ENCODE measurements around the gene FERMT2. TPM values are rescaled to one million over a fixed set of nuclear protein-coding genes. Genes with fewer than 3 reads are reported as not detected.

Gene FERMT2
- total RNA-seq, 2 experiments from 2014 or later, result 0.14 to 0.23 TPM

DNA sequence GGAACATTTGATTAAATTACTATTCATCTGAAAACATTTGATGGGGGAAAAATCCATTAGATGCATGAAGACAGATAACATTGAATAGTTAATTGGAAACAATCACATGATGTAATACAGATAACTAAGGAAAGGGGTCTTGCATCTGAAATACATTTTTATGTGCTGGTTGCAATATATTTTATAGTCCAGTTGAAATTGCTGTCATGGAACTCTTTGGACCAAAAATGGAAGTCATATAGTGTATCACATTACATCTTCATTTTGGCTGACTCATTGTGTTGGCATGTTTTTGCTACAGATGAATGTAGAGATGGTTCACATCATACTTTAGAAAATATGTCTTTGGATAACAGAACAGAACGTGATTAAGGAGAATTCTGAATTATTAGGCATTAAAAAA is 116.4 kb downstream of the FERMT2 start:
- H3K36me3 Mint-ChIP-seq, result no peaks in the 10 kb centered on the region
- DNase-seq, result no peak
- POLR2A ChIA-PET, result no interaction called here
- no peaks in the 10 kb centered on the region for H3K9me3 Mint-ChIP-seq
- H3K27ac Mint-ChIP-seq, result no peak overlapping the region
- H3K4me3 Mint-ChIP-seq, result no peak overlapping the region
- no peak for ATAC-seq (ENCODE audit: low read depth)
- H3K27me3 Mint-ChIP-seq, result no peaks in the 10 kb centered on the region
- no peaks in the 10 kb centered on the region for H3K4me1 Mint-ChIP-seq

DNA sequence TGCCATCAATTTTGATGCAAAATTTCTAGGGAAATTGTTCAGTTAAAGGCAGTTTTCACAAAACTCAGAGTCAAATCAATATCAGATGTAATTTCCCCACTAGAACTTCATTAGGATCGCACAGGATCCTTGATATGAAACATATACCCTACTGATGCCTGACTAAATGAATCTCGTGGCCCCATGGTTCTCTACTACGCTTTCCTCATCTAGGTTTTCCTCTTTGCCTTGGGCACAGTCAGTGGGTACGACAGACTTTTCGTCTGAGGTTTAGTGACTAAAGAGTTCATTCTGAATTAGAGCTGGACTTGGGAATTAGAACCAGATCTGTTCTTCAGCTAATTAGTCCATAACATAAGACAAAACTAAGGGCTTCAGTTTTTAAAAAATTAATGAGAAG is 117.0 kb downstream of the FERMT2 start:
- Mint-ChIP-seq H3K27ac (no peak overlapping the region), H3K36me3 (no peaks in the 10 kb centered on the region), H3K9me3 (no peaks in the 10 kb centered on the region), H3K4me3 (no peak overlapping the region), H3K4me1 (no peaks in the 10 kb centered on the region), H3K27me3 (peaks cover 2% of the 10 kb centered on the region)
- ATAC-seq (ENCODE audit: low read depth), result no peak
- DNase-seq, result no peak
- POLR2A ChIA-PET, result no interaction called here

DNA sequence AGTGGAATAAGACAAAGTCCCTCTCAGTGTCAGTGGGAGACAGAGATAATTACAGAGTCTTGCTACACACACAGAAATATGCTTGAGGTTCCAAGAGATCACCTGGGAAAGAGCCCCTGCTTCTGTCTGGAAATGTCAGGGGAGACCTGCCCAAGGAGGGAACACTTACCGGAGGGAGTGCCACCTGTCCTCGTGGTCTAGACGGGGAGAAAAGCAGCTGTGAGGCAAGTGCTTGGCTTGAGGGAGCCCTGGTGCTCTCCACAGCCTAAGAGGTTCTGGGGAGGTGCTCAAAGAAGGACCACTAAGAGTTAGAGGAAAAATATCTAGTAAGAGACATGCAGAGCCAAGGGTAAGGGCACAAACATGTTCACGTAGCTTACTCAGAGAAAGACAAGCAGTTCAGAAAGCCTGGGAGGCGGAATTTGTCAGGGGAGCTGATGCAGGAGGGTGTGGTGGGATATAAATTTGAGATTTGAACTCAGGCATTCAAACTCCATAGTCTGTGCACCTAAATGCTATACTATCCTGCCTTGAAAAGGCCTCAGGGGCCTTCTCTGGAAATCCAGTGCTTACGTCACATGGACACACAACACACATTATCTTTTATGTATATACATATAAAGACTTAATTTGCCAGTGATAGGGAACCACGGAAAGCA is 121.2 kb downstream of the FERMT2 start:
- POLR2A ChIA-PET, result no interaction called here
- DNase-seq (no peak), ATAC-seq (ENCODE audit: low read depth) (no peak)
- Mint-ChIP-seq H3K9me3 (no peaks in the 10 kb centered on the region), H3K36me3 (no peaks in the 10 kb centered on the region), H3K4me1 (no peaks in the 10 kb centered on the region), H3K4me3 (no peak overlapping the region), H3K27me3 (peaks cover 6% of the 10 kb centered on the region), H3K27ac (no peak overlapping the region)

DNA sequence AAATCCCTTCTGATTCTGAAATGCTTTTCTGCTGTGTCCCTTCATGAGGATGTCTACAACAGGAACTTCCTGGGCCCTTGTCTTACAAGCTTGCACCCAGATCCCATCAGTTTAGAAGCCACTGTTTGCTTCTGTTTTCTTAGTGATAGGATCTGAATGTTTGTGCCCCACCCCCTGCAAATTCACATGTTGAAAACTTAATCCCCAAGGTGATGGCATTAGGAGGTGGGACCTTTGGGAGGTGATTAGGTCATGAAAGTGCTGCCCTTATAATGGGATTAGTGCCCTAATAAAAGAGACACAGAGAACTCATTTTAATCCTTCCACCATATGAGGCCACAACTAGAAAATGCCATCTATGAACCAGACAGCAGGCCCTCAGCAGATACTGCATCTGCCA is 123.4 kb downstream of the FERMT2 start:
- ATAC-seq (ENCODE audit: low read depth), result no peak
- H3K27ac Mint-ChIP-seq, result no peak overlapping the region
- no peaks in the 10 kb centered on the region for H3K9me3 Mint-ChIP-seq
- H3K4me3 Mint-ChIP-seq, result no peak overlapping the region
- H3K36me3 Mint-ChIP-seq, result no peaks in the 10 kb centered on the region
- H3K27me3 Mint-ChIP-seq, result peaks cover 6% of the 10 kb centered on the region
- POLR2A ChIA-PET, result no interaction called here
- no peak for DNase-seq
- H3K4me1 Mint-ChIP-seq, result no peaks in the 10 kb centered on the region

DNA sequence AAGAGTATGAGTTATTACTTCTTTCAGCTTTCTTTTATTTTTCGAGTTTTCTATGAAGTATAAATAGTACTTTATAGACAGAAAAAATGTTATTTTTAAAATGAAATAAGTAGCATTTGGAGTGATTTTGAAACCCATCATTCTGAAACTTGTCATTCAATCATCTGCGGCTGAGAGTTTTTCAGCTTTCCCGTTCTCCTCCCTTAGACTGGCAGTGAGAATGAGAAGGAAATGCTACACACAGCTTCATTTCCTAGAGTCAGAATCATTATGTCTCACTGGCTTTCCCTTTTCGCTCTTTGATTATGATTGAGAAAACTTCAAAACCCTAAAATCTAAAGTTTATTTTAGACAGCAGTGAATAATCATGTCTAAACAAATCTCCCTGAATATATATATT is 125.8 kb downstream of the FERMT2 start:
- H3K9me3 Mint-ChIP-seq, result no peaks in the 10 kb centered on the region
- no peak for ATAC-seq (ENCODE audit: low read depth)
- no peaks in the 10 kb centered on the region for H3K36me3 Mint-ChIP-seq
- H3K4me3 Mint-ChIP-seq, result no peak overlapping the region
- POLR2A ChIA-PET, result interaction anchor here (0.6 kb wide), 1 partner anchor 1664 kb away, joined by 6 read pairs; no protein-coding TSS in a partner anchor
- no peaks in the 10 kb centered on the region for H3K4me1 Mint-ChIP-seq
- H3K27ac Mint-ChIP-seq, result no peak overlapping the region
- H3K27me3 Mint-ChIP-seq, result peaks cover 8% of the 10 kb centered on the region
- no peak for DNase-seq

DNA sequence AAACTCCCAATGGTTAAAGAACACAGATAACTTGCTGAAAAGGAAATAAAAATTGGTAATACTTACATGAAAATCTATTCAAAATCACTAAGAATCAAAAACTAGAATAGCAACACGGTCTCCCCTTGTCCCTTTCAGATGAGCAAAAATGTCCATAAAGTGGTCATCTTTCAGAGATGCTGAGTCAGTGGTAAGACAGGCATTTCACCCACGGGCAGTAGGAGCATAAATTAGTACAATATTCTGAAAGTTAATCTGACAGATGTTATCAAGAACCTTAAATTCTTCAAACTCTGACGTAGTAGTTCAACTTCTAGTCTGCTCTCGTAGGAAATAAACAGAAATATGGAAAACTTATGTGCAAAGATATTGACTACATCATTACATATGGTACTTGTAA is 126.4 kb downstream of the FERMT2 start:
- no peaks in the 10 kb centered on the region for H3K36me3 Mint-ChIP-seq
- no peak for DNase-seq
- no peak for ATAC-seq (ENCODE audit: low read depth)
- no peak overlapping the region for H3K4me3 Mint-ChIP-seq
- POLR2A ChIA-PET, result interaction anchor here (0.6 kb wide), 1 partner anchor 1665 kb away, joined by 6 read pairs; no protein-coding TSS in a partner anchor
- no peak overlapping the region for H3K27ac Mint-ChIP-seq
- H3K27me3 Mint-ChIP-seq, result peaks cover 8% of the 10 kb centered on the region
- no peaks in the 10 kb centered on the region for H3K4me1 Mint-ChIP-seq
- no peaks in the 10 kb centered on the region for H3K9me3 Mint-ChIP-seq

DNA sequence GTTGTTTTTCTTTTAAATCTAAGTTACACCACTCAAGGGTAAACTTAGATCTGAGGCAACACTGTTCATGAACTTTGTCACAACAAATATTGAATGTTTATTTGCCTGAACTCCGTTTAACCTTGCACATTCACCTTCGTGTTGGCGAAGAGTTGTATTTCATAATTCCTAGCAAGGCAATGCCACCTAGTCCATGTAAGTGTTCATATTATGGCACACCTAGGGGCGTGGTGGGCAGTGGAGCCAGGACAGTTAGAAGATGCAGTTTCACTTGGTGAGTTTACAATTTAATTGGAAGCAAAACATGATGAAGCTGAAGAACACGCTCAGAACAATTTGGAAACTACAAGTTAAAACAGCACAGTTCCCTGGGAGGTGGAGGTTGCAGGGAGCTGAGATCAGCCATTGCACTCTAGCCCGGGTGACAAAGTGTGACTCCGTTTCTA is 129.0 kb downstream of the FERMT2 start:
- POLR2A ChIA-PET, result no interaction called here
- DNase-seq (no peak), ATAC-seq (ENCODE audit: low read depth) (no peak)
- Mint-ChIP-seq H3K4me3 (no peak overlapping the region), H3K4me1 (peaks cover 1% of the 10 kb centered on the region), H3K9me3 (no peaks in the 10 kb centered on the region), H3K27ac (no peak overlapping the region), H3K27me3 (peaks cover 8% of the 10 kb centered on the region), H3K36me3 (no peaks in the 10 kb centered on the region)

DNA sequence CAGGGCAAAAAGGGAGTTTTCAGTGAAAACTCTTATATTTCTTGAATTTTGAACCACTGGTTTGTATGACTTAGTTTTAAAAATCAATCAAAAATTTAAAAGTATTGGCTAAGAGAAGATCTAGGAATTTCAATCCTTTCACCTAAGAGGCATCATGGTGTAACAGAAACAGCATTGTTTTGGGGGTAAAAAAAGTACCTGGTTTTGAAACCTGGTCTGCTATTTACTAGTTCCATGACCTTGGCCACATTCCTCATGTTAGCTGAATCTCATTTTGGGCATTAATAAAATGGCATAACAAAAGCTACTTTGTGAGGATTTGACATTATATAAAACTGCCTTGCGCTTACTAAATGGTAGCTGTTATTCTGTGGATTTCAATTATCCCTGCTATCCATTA is 142.7 kb downstream of the FERMT2 start:
- peaks cover 4% of the 10 kb centered on the region for H3K4me1 Mint-ChIP-seq
- DNase-seq (no peak), ATAC-seq (ENCODE audit: low read depth) (no peak)
- POLR2A ChIA-PET, result no interaction called here
- H3K4me3 Mint-ChIP-seq, result no peak overlapping the region
- H3K27ac Mint-ChIP-seq, result no peak overlapping the region
- no peaks in the 10 kb centered on the region for H3K27me3 Mint-ChIP-seq
- H3K36me3 Mint-ChIP-seq, result no peaks in the 10 kb centered on the region
- no peaks in the 10 kb centered on the region for H3K9me3 Mint-ChIP-seq

Other genes starting within 250 kb of the FERMT2 start
- 10 to 100 TPM; 79.9 to 80.7 TPM for gene PSMC6, start 243.8 kb downstream of the FERMT2 start, total RNA-seq
- 10 to 100 TPM; 25.1 to 29.5 TPM for gene STYX, start 220.9 kb downstream of the FERMT2 start, total RNA-seq
- 10 to 100 TPM in 1 of 2 experiments, 1 to 10 TPM in 1; 9.7 to 12.3 TPM for gene GNPNAT1, start 159.4 kb downstream of the FERMT2 start, total RNA-seq
- 10 to 100 TPM; 63.1 to 65.1 TPM for gene DDHD1, start 202.3 kb upstream of the FERMT2 start, total RNA-seq

Measured in activated naive CD8-positive, alpha-beta T cell treated with anti-CD3 and anti-CD28 coated beads, Interleukin-2, amount 10 ng/mL, durations not matched to agents 7 days and 5 days (primary cell).